H9 (cell line): ENCODE measurements around the gene CLDN20. TPM values are rescaled to one million over a fixed set of nuclear protein-coding genes. Genes with fewer than 3 reads are reported as not detected.

Experiments
- DNase-seq: peaks from one replicate; pipeline ENCODE4 v3.0.0-alpha.2; 2017
- H2AFZ ChIP-seq: one replicate; pipeline ENCODE4 v1.6.1; 2013; ENCODE audit warnings: mild to moderate bottlenecking, low read length, control low read depth, moderate library complexity
- H2AK5ac ChIP-seq: 2 replicates; pipeline ENCODE4 v1.6.1; 2013; ENCODE audit warnings: low read length, control low read depth, mixed read lengths; ENCODE audit not compliant: insufficient read length
- H2BK120ac ChIP-seq: one replicate; pipeline ENCODE4 v1.6.1; 2013; ENCODE audit warnings: low read depth, mild to moderate bottlenecking, low read length, control low read depth, inconsistent platforms; ENCODE audit not compliant: poor library complexity, severe bottlenecking
- H2BK12ac ChIP-seq: 2 replicates; pipeline ENCODE4 v1.6.1; 2013; ENCODE audit warnings: low read length, control low read depth, mixed read lengths, low read depth; ENCODE audit not compliant: insufficient read length
- H2BK15ac ChIP-seq: 2 replicates; pipeline ENCODE4 v1.6.1; 2013; ENCODE audit warnings: low read depth, low read length, control low read depth
- H2BK20ac ChIP-seq: one replicate; pipeline ENCODE4 v1.6.1; 2013; ENCODE audit warnings: low read depth, mild to moderate bottlenecking, low read length, control low read depth, inconsistent platforms; ENCODE audit not compliant: poor library complexity, severe bottlenecking
- H2BK5ac ChIP-seq: 2 replicates; pipeline ENCODE4 v1.6.1; 2013; ENCODE audit warnings: low read length, control low read depth, mixed read lengths; ENCODE audit not compliant: insufficient read length
- H3K14ac ChIP-seq: 2 replicates; pipeline ENCODE4 v1.6.1; 2013; ENCODE audit warnings: low read length, control low read depth; ENCODE audit not compliant: insufficient read depth
- H3K18ac ChIP-seq: 2 replicates; pipeline ENCODE4 v1.6.1; 2013; ENCODE audit warnings: low read depth, mild to moderate bottlenecking, mixed read lengths, low read length, control low read depth; ENCODE audit not compliant: insufficient read length
- H3K23ac ChIP-seq: 2 replicates; pipeline ENCODE4 v1.6.1; 2013; ENCODE audit warnings: low read length, control low read depth, mixed read lengths, low read depth; ENCODE audit not compliant: insufficient read length
- H3K23me2 ChIP-seq: 2 replicates; pipeline ENCODE4 v1.6.1; 2013; ENCODE audit warnings: low read depth, mild to moderate bottlenecking, mixed read lengths, low read length, control low read depth; ENCODE audit not compliant: insufficient read length, poor library complexity, severe bottlenecking
- H3K27ac ChIP-seq: 2 replicates; pipeline ENCODE4 v1.5.1; 2013; ENCODE audit warnings: low read length, control low read depth, mixed read lengths, low read depth; ENCODE audit not compliant: insufficient read length
- H3K27me3 ChIP-seq: 2 replicates; pipeline ENCODE4 v1.6.1; 2013; ENCODE audit warnings: low read length, control low read depth, inconsistent platforms; ENCODE audit not compliant: insufficient read depth
- H3K4ac ChIP-seq: 2 replicates; pipeline ENCODE4 v1.6.1; 2013; ENCODE audit warnings: low read depth, mild to moderate bottlenecking, control low read depth, inconsistent platforms, low read length, moderate library complexity
- H3K4me1 ChIP-seq: 2 replicates; pipeline ENCODE4 v1.6.1; 2013; ENCODE audit warnings: low read length, control low read depth, inconsistent platforms; ENCODE audit not compliant: insufficient read depth
- H3K4me2 ChIP-seq: 2 replicates; pipeline ENCODE4 v1.6.1; 2013; ENCODE audit warnings: low read length, control low read depth, mixed read lengths; ENCODE audit not compliant: insufficient read length, insufficient read depth
- H3K56ac ChIP-seq: 2 replicates; pipeline ENCODE4 v1.6.1; 2013; ENCODE audit warnings: low read depth, mild to moderate bottlenecking, mixed read lengths, low read length, control low read depth; ENCODE audit not compliant: insufficient read length
- H3K79me1 ChIP-seq: 2 replicates; pipeline ENCODE4 v1.6.1; 2013; ENCODE audit warnings: low read depth, mild to moderate bottlenecking, moderate library complexity, low read length, control low read depth, inconsistent platforms; ENCODE audit not compliant: insufficient read depth, poor library complexity, severe bottlenecking
- H3K79me2 ChIP-seq: 2 replicates; pipeline ENCODE4 v1.6.1; 2013; ENCODE audit warnings: low read length, control low read depth, inconsistent platforms; ENCODE audit not compliant: insufficient read depth
- H3K9ac ChIP-seq: 2 replicates; pipeline ENCODE4 v1.6.1; 2013; ENCODE audit warnings: low read length, control low read depth, mixed read lengths; ENCODE audit not compliant: insufficient read length; ENCODE audit errors: extremely low read depth
- H3K9me3 ChIP-seq: one replicate; pipeline ENCODE4 v1.6.1; 2013; ENCODE audit warnings: low read depth, low read length, inconsistent platforms; ENCODE audit not compliant: control insufficient read depth
- H3T11ph ChIP-seq: one replicate; pipeline ENCODE4 v1.6.1; 2013; ENCODE audit warnings: mild to moderate bottlenecking, low read length, control low read depth, inconsistent platforms
- H4K20me1 ChIP-seq: one replicate; pipeline ENCODE4 v1.6.1; 2013; ENCODE audit not compliant: control insufficient read depth, insufficient read length, insufficient read depth
- H4K5ac ChIP-seq: 2 replicates; pipeline ENCODE4 v1.6.1; 2013; ENCODE audit warnings: low read depth, mild to moderate bottlenecking, mixed read lengths, low read length, control low read depth; ENCODE audit not compliant: insufficient read length
- H4K8ac ChIP-seq: replicated peaks from 2 replicates; pipeline ENCODE4 v1.6.1; 2013; ENCODE audit warnings: low read length, control low read depth, mixed read lengths, low read depth; ENCODE audit not compliant: insufficient read length
- H4K91ac ChIP-seq: 2 replicates; pipeline ENCODE4 v1.6.1; 2013; ENCODE audit warnings: low read depth, mild to moderate bottlenecking, moderate library complexity, mixed read lengths, low read length, control low read depth; ENCODE audit not compliant: insufficient read length
- H3K27ac Mint-ChIP-seq, 3 experiments: 2 replicates in 2 of 3; 3 replicates in 1 of 3; pipeline ENCODE4 v1.8.0; 2020 to 2021; ENCODE audit warnings: mixed read lengths in 3 of 3, mild to moderate bottlenecking in 1 of 3, moderate library complexity in 1 of 3
- H3K27me3 Mint-ChIP-seq: 2 replicates; pipeline ENCODE4 v1.8.0; 2021; ENCODE audit warnings: low read depth, mild to moderate bottlenecking, moderate library complexity, mixed read lengths
- H3K36me3 Mint-ChIP-seq, 3 experiments: 2 replicates in 2 of 3; 3 replicates in 1 of 3; pipeline ENCODE4 v1.8.0; 2020 to 2021; ENCODE audit warnings: low read depth in 3 of 3, mixed read lengths in 3 of 3; ENCODE audit not compliant: insufficient read depth in 1 of 3
- H3K4me1 Mint-ChIP-seq, 2 experiments: 2 replicates each; pipeline ENCODE4 v1.8.0; 2020; ENCODE audit warnings: mixed read lengths in 2 of 2
- H3K4me3 Mint-ChIP-seq, 2 experiments: 2 replicates in 1 of 2; 3 replicates in 1 of 2; pipeline ENCODE4 v1.8.0; 2020 to 2021; ENCODE audit warnings: mild to moderate bottlenecking in 2 of 2, mixed read lengths in 2 of 2, moderate library complexity in 1 of 2
- H3K9me3 Mint-ChIP-seq, 2 experiments: 2 replicates in 1 of 2; 3 replicates in 1 of 2; pipeline ENCODE4 v1.8.0; 2020; ENCODE audit warnings: mild to moderate bottlenecking in 2 of 2, mixed read lengths in 2 of 2, moderate library complexity in 1 of 2
- WGBS: extraction: QIAGEN DNeasy Blood & Tissue Kit; methylation state at CpG from one replicate; pipeline ENCODE4 v1.1.7; 2013; ENCODE audit warnings: missing lambda C conversion rate, low lambda C conversion rate, mixed read lengths; ENCODE audit not compliant: insufficient read length; ENCODE audit errors: extremely low coverage; 5-methylcytosine and 5-hydroxymethylcytosine counted together
- total RNA-seq: library from RNA; stranded (reverse); gene quantifications from 2 replicates; pipeline ENCODE4 v1.2.1, GENCODE V29; 2021
- TF ChIP-seq, protein P1 (sequence below): fragments of 200-600 bp; sonication (generic); conservative IDR thresholded peaks from 3 replicates; pipeline ENCODE4 v1.8.0; 2021; ENCODE audit warnings: antibody characterized with exemption, mild to moderate bottlenecking

Gene CLDN20
- total RNA-seq, 1 experiment from 2014 or later: not detected

DNA sequence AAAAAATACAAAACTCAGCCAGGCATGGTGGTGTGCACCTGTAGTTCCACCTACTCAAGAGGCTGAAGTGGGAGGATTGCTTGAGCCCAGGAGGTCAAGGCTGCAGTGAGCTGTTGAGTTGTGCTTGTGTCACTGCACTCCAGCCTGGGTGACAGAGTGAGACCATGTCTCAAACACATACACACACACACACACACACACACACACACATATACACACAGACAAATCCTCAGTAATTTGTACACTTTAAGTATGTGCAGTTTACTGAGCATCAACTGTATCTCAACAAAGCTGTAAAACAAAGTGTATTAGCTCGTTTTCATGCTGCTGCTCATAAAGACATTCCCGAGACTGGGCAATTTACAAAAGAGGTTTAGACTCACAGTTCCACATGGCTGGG lies 43.1 kb downstream of the CLDN20 start:
- H3K79me2 ChIP-seq: no peaks in the 10 kb centered on the region
- H3K27me3 ChIP-seq: no peaks in the 10 kb centered on the region
- WGBS: no CpG with 5 or more reads among the region's 2 CpGs

More for the DNA sequence above, 43.1 kb downstream of the CLDN20 start:
- Histone ChIP-seq H3K9me3 (no peaks in the 10 kb centered on the region), H3T11ph (no peak overlapping the region), H3K4ac (no peak overlapping the region), H4K8ac (no peak overlapping the region), H2AFZ (no peak overlapping the region), H3K9ac (no peak overlapping the region), H4K91ac (no peak overlapping the region), H3K4me2 (no peak overlapping the region), H2BK120ac (no peak overlapping the region), H2BK12ac (no peak overlapping the region), H3K23ac (no peak overlapping the region), H3K27ac (no peak overlapping the region), H3K4me1 (no peaks in the 10 kb centered on the region), H4K20me1 (no peaks in the 10 kb centered on the region), H3K23me2 (no peaks in the 10 kb centered on the region), H4K5ac (no peak overlapping the region), H2AK5ac (no peak overlapping the region), H3K18ac (no peak overlapping the region), H2BK15ac (no peak overlapping the region), H3K14ac (no peak overlapping the region), H2BK5ac (no peak overlapping the region), H3K56ac (no peak overlapping the region), H2BK20ac (no peak overlapping the region), H3K79me1 (no peaks in the 10 kb centered on the region)
- peak overlapping the region in 2 of 3 experiments; percentile 7 to 70; a peak in 4 of 7 replicates for H3K27ac Mint-ChIP-seq
- H3K9me3 Mint-ChIP-seq: no peaks in the 10 kb centered on the region
- DNase-seq: no peak
- H3K36me3 Mint-ChIP-seq: peaks cover 15 to 55% (median 54%) of the 10 kb centered on the region in 3 experiments; a peak in 6 of 7 replicates
- TF ChIP-seq, protein P1, sequence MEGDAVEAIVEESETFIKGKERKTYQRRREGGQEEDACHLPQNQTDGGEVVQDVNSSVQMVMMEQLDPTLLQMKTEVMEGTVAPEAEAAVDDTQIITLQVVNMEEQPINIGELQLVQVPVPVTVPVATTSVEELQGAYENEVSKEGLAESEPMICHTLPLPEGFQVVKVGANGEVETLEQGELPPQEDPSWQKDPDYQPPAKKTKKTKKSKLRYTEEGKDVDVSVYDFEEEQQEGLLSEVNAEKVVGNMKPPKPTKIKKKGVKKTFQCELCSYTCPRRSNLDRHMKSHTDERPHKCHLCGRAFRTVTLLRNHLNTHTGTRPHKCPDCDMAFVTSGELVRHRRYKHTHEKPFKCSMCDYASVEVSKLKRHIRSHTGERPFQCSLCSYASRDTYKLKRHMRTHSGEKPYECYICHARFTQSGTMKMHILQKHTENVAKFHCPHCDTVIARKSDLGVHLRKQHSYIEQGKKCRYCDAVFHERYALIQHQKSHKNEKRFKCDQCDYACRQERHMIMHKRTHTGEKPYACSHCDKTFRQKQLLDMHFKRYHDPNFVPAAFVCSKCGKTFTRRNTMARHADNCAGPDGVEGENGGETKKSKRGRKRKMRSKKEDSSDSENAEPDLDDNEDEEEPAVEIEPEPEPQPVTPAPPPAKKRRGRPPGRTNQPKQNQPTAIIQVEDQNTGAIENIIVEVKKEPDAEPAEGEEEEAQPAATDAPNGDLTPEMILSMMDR: no peak
- H3K4me3 Mint-ChIP-seq: no peak overlapping the region
- H3K4me1 Mint-ChIP-seq: peaks cover 5 to 7% of the 10 kb centered on the region in 2 experiments
- no peaks in the 10 kb centered on the region for H3K27me3 Mint-ChIP-seq
